GM23248 (cell line): ENCODE data around the gene AVPR1B.

ENCODE experiments used
- EZH2 ChIP-seq: fragments of 200-600 bp; sonication (generic); IDR thresholded peaks from 2 replicates; pipeline ENCODE4 v1.6.1; 2018; ENCODE audit warnings: antibody characterized with exemption, mild to moderate bottlenecking; ENCODE audit not compliant: insufficient read depth, poor library complexity, severe bottlenecking
- EZH2phosphoT487 ChIP-seq: fragments of 200-600 bp; sonication (generic); IDR thresholded peaks from 2 replicates; pipeline ENCODE4 v1.6.1; 2018; ENCODE audit warnings: antibody characterized with exemption, moderate library complexity, mild to moderate bottlenecking, low read depth; ENCODE audit not compliant: insufficient read depth

- TF ChIP-seq EZH2phosphoT487 = no peak
- TF ChIP-seq EZH2 = no peak
Measured at GRCh38 chr1:206100226-206100815, 16.9 kb downstream of the AVPR1B start.
